CD8-positive, alpha-beta memory T cell (primary cell): ENCODE measurements around the gene PRPF6. TPM values are rescaled to one million over a fixed set of nuclear protein-coding genes. Genes with fewer than 3 reads are reported as not detected.

Experiments used
- CTCF ChIA-PET: fragments of 350-600 bp; sonication (Branson Sonifier 250); formaldehyde crosslinking; loops from one replicate; lab custom pipeline; 2021; ENCODE audit warnings: antibody characterized with exemption; lab: Charles Lee
- POLR2A ChIA-PET: fragments of 350-600 bp; sonication (Branson Sonifier 250); formaldehyde crosslinking; loops from one replicate; lab custom pipeline; 2021; ENCODE audit warnings: antibody characterized with exemption; lab: Charles Lee
- DNase-seq, 5 donors: peaks; one replicate each; pipeline versions ENCODE4 v3.0.0 to v3.0.0-alpha.2; 2020 to 2022; ENCODE audit warnings: mixed read lengths in 1 of 5
- H3K27ac ChIP-seq: one replicate; pipeline ENCODE4 v1.7.0; 2013; ENCODE audit warnings: low read depth, mild to moderate bottlenecking, low read length, moderate library complexity
- H3K27me3 ChIP-seq: 2 replicates; pipeline ENCODE4 v1.7.0; 2013; ENCODE audit warnings: low read length, mild to moderate bottlenecking; ENCODE audit not compliant: insufficient read depth, poor library complexity, severe bottlenecking
- H3K36me3 ChIP-seq: 2 replicates; pipeline ENCODE4 v1.7.0; 2013; ENCODE audit warnings: mild to moderate bottlenecking, low read length, moderate library complexity; ENCODE audit not compliant: insufficient read depth
- H3K4me1 ChIP-seq: 2 replicates; pipeline ENCODE4 v1.7.0; 2013; ENCODE audit warnings: mild to moderate bottlenecking, low read length, moderate library complexity; ENCODE audit not compliant: insufficient read depth
- H3K4me3 ChIP-seq: 2 replicates; pipeline ENCODE4 v1.7.0; 2013; ENCODE audit warnings: mild to moderate bottlenecking, low read length
- H3K9me3 ChIP-seq: 2 replicates; pipeline ENCODE4 v1.7.0; 2013; ENCODE audit warnings: mild to moderate bottlenecking, low read length
- H3K27ac Mint-ChIP-seq, 8 donors: one replicate each; pipeline ENCODE4 v1.8.0; 2020 to 2021; ENCODE audit warnings: mixed read lengths in 8 of 8, mild to moderate bottlenecking in 6 of 8, inconsistent platforms in 3 of 8, moderate library complexity in 3 of 8
- H3K27me3 Mint-ChIP-seq, 2 donors: one replicate each; pipeline ENCODE4 v1.8.0; 2020 to 2021; ENCODE audit warnings: mixed read lengths in 2 of 2, mild to moderate bottlenecking in 1 of 2, moderate library complexity in 1 of 2
- H3K36me3 Mint-ChIP-seq, 3 donors: one replicate each; pipeline ENCODE4 v1.8.0; 2020 to 2021; ENCODE audit warnings: mixed read lengths in 3 of 3, inconsistent platforms in 1 of 3, mild to moderate bottlenecking in 1 of 3
- H3K4me1 Mint-ChIP-seq, 3 donors: one replicate each; pipeline ENCODE4 v1.8.0; 2020 to 2021; ENCODE audit warnings: mixed read lengths in 3 of 3, inconsistent platforms in 1 of 3, mild to moderate bottlenecking in 1 of 3
- H3K4me3 Mint-ChIP-seq, 7 donors: one replicate each; pipeline ENCODE4 v1.8.0; 2020 to 2021; ENCODE audit warnings: mixed read lengths in 7 of 7, mild to moderate bottlenecking in 6 of 7, moderate library complexity in 4 of 7, inconsistent platforms in 2 of 7
- H3K9me3 Mint-ChIP-seq, 5 donors: one replicate each; pipeline ENCODE4 v1.8.0; 2020 to 2022; ENCODE audit warnings: mixed read lengths in 5 of 5, mild to moderate bottlenecking in 3 of 5, moderate library complexity in 2 of 5, inconsistent platforms in 1 of 5
- polyA plus RNA-seq: library from polyadenylated mRNA; unstranded; fragments of 300-500 nt; fragmentation: Illumina TruSeq; gene quantifications from one replicate; pipeline ENCODE4 v1.2.3, GENCODE V29; 2021
- total RNA-seq, 2 experiments: library from RNA; stranded (reverse); gene quantifications; one replicate each; pipeline ENCODE4 v1.2.3, GENCODE V29; 2021

The PRPF6 gene
- total and polyA plus RNA-seq, 3 experiments from 2014 or later, result 76.2 to 97.1 (median 78.3) TPM

DNA sequence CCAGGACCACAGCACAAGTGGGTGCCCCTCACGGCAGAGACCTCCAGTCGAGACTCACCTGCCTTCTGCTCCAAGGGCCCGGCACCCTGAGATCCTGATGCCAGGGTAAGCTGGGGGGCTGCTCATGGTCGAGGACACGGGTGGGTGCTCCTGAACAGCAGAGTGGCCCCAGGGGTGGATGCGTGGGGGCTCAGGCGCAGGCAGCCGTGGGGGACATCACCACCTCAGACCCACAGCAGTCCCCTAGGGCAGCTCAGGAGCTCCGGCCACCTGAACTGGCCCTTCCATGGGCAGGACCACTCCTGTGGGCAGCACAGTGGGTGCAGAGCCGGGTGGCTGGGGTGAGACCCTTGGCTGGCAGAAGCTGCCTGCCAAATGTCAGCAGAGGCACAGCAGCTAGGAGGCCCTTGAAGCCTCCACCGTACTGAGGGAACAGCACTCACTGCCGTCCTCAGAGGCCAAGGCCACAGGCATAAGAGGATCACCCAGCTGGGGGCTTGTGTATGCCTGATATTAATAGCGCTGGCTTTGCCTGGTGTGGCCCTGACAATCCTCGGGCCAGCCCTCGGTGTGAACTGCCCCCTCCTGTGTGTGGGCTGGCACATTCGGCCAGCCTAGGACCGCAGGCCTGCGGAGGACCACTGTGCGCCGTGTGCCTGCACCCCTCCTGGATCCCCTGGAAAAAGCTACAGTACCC lies 30.1 kb upstream of the PRPF6 start:
- ChIA-PET POLR2A (no interaction called here), CTCF (no interaction called here)
- Mint-ChIP-seq H3K4me1 (peaks cover 48 to 67% (median 53%) of the 10 kb centered on the region in 3 donors), H3K4me3 (peak overlapping the region in 2 of 7 donors; percentile 13 to 27), H3K36me3 (peaks cover 0 to 12% (median 0%) of the 10 kb centered on the region in 3 donors), H3K9me3 (no peaks in the 10 kb centered on the region), H3K27me3 (no peaks in the 10 kb centered on the region), H3K27ac (peak overlapping the region in 5 of 8 donors; percentile 39 to 96 (median 55))
- Histone ChIP-seq H3K36me3 (no peaks in the 10 kb centered on the region), H3K4me1 (peaks cover 50% of the 10 kb centered on the region), H3K27me3 (no peaks in the 10 kb centered on the region), H3K4me3 (no peak overlapping the region), H3K9me3 (no peaks in the 10 kb centered on the region), H3K27ac (no peak overlapping the region)
- DNase-seq, result no peak

GRCh38 chr20:63951398-63952209 lies 29.3 kb upstream of the PRPF6 start:
- CTCF ChIA-PET, result interaction anchor here (1.5 kb wide), 1 partner anchor 29 kb away, joined by 5 read pairs; the partner anchor contains the start of gene PRPF6
- Histone ChIP-seq H3K4me1 (peaks cover 50% of the 10 kb centered on the region), H3K9me3 (no peaks in the 10 kb centered on the region), H3K4me3 (no peak overlapping the region), H3K27me3 (no peaks in the 10 kb centered on the region), H3K36me3 (no peaks in the 10 kb centered on the region), H3K27ac (no peak overlapping the region)
- H3K9me3 Mint-ChIP-seq, result no peaks in the 10 kb centered on the region
- peaks cover 50 to 70% (median 53%) of the 10 kb centered on the region in 3 donors for H3K4me1 Mint-ChIP-seq
- no peaks in the 10 kb centered on the region for H3K27me3 Mint-ChIP-seq
- POLR2A ChIA-PET, result no interaction called here
- H3K4me3 Mint-ChIP-seq, result peak overlapping the region in 1 of 7 donors; percentile 56
- DNase-seq, result no peak
- H3K27ac Mint-ChIP-seq, result peak overlapping the region in 2 of 8 donors; percentile 52 to 87
- peaks cover 0 to 11% (median 0%) of the 10 kb centered on the region in 3 donors for H3K36me3 Mint-ChIP-seq

DNA sequence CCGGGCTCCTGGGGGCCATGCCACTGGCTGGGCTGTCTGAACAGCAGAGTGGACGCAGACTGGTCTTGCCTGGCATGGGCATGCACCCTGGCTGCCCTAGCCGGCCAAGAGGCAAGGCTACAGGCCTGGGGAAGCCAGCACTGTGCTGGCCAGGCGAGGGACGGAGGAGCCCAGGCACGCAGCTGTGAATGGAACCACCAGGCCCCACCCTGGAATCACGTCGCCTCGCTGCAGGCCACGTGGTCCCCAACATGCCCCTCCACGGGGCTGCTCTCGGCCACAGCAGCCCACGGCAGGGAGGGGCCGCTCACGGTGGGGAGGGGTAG lies 28.8 kb upstream of the PRPF6 start:
- no peak overlapping the region for H3K4me3 ChIP-seq
- no peaks in the 10 kb centered on the region for H3K27me3 Mint-ChIP-seq
- H3K9me3 ChIP-seq, result no peaks in the 10 kb centered on the region
- peaks cover 48 to 69% (median 48%) of the 10 kb centered on the region in 3 donors for H3K4me1 Mint-ChIP-seq
- ChIA-PET CTCF (interaction anchor here (1.5 kb wide), 1 partner anchor 28 kb away, joined by 5 read pairs; the partner anchor contains the start of gene PRPF6), POLR2A (no interaction called here)
- H3K36me3 ChIP-seq, result no peaks in the 10 kb centered on the region
- peaks cover 51% of the 10 kb centered on the region for H3K4me1 ChIP-seq
- no peak overlapping the region for H3K27ac ChIP-seq
- H3K36me3 Mint-ChIP-seq, result peaks cover 0 to 6% (median 0%) of the 10 kb centered on the region in 3 donors
- peak overlapping the region in 1 of 8 donors; percentile 77 for H3K27ac Mint-ChIP-seq
- DNase-seq, result no peak
- H3K9me3 Mint-ChIP-seq, result no peaks in the 10 kb centered on the region
- H3K4me3 Mint-ChIP-seq, result no peak overlapping the region
- H3K27me3 ChIP-seq, result no peaks in the 10 kb centered on the region

GRCh38 chr20:63952769-63953168 lies 28.2 kb upstream of the PRPF6 start:
- Mint-ChIP-seq H3K36me3 (peaks cover 0 to 6% (median 0%) of the 10 kb centered on the region in 3 donors), H3K27me3 (no peaks in the 10 kb centered on the region), H3K27ac (peak overlapping the region in 2 of 8 donors; percentile 24 to 77), H3K4me3 (peak overlapping the region in 2 of 7 donors; percentile 19 to 91), H3K4me1 (peaks cover 42 to 69% (median 44%) of the 10 kb centered on the region in 3 donors), H3K9me3 (no peaks in the 10 kb centered on the region)
- ChIA-PET POLR2A (no interaction called here), CTCF (interaction anchor here (1.5 kb wide), 1 partner anchor 28 kb away, joined by 5 read pairs; the partner anchor contains the start of gene PRPF6)
- no peak overlapping the region for H3K4me3 ChIP-seq
- DNase-seq, result no peak
- no peaks in the 10 kb centered on the region for H3K9me3 ChIP-seq
- no peaks in the 10 kb centered on the region for H3K27me3 ChIP-seq
- no peaks in the 10 kb centered on the region for H3K36me3 ChIP-seq
- H3K4me1 ChIP-seq, result peaks cover 49% of the 10 kb centered on the region
- no peak overlapping the region for H3K27ac ChIP-seq

GRCh38 chr20:63953764-63954429 lies 27.0 kb upstream of the PRPF6 start:
- Histone ChIP-seq H3K4me1 (peaks cover 38% of the 10 kb centered on the region), H3K27ac (no peak overlapping the region), H3K9me3 (no peaks in the 10 kb centered on the region), H3K4me3 (no peak overlapping the region), H3K36me3 (no peaks in the 10 kb centered on the region), H3K27me3 (no peaks in the 10 kb centered on the region)
- H3K4me1 Mint-ChIP-seq, result peaks cover 31 to 60% (median 34%) of the 10 kb centered on the region in 3 donors
- ChIA-PET CTCF (interaction anchor here (1.5 to 3.4 kb wide), 2 partner anchors 26 to 85 kb away, joined by 7 to 14 read pairs; partner anchors contain the start of genes PRPF6 and SAMD10), POLR2A (no interaction called here)
- H3K9me3 Mint-ChIP-seq, result no peaks in the 10 kb centered on the region
- no peaks in the 10 kb centered on the region for H3K27me3 Mint-ChIP-seq
- H3K27ac Mint-ChIP-seq, result peak overlapping the region; percentile 19 to 85 (median 68)
- peak overlapping the region; percentile 66 to 91 (median 80) for H3K4me3 Mint-ChIP-seq
- H3K36me3 Mint-ChIP-seq, result peaks cover 0 to 6% (median 0%) of the 10 kb centered on the region in 3 donors
- DNase-seq, result no peak

DNA sequence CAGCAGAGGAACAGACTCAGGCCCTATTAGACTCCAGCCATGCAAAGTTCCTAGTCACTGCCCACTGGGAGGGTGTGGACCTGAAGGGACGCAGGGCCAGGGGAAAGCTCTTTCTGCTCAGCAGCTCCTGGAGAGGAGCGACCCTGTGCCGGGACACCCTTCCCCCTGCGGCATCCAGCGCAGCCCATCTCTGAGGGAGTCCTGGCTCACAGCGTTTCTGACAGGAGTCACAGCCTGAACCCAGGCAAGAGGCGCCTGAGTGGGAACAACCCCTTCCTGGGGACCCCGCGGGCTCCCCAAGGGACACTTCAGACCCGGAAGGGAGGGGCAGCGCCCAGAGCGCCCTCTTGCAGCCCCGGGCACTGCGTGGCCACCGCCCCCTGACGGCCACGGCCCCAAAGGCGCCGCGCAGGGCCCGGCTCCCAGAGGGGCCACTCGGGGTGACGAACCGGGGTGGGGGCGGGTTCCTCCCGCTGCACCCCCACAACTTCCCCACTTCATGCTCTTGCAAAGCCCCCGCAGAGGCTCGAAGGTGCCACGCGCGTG lies 25.6 kb upstream of the PRPF6 start:
- Mint-ChIP-seq H3K27ac (peak overlapping the region in 6 of 8 donors; percentile 12 to 83 (median 62)), H3K9me3 (no peaks in the 10 kb centered on the region), H3K36me3 (peaks cover 0 to 11% (median 0%) of the 10 kb centered on the region in 3 donors), H3K27me3 (no peaks in the 10 kb centered on the region), H3K4me3 (peak overlapping the region; percentile 73 to 92 (median 80)), H3K4me1 (peaks cover 22 to 47% (median 23%) of the 10 kb centered on the region in 3 donors)
- Histone ChIP-seq H3K4me1 (peaks cover 26% of the 10 kb centered on the region), H3K4me3 (peak overlapping the region; percentile 74), H3K9me3 (no peaks in the 10 kb centered on the region), H3K36me3 (no peaks in the 10 kb centered on the region), H3K27ac (peak overlapping the region; percentile 79), H3K27me3 (no peaks in the 10 kb centered on the region)
- POLR2A ChIA-PET, result interaction anchor here (0.9 kb wide), 1 partner anchor 435 kb away, joined by 3 read pairs; the partner anchor contains the start of gene PPDPF
- peak in 2 of 5 donors; percentile 25 to 37 for DNase-seq
- CTCF ChIA-PET, result interaction anchor here (1.5 to 3.4 kb wide), 2 partner anchors 25 to 84 kb away, joined by 7 to 14 read pairs; partner anchors contain the start of genes PRPF6 and SAMD10
